HL-60 (cell line): ENCODE results near the gene NEDD4L.

Experiments
- DNase-seq, 2 experiments: peaks; one replicate each; pipeline ENCODE4 v3.0.0-alpha.2; 2010 to 2020; ENCODE audit warnings: low read depth in 1 of 2, low spot score in 1 of 2
- H3K27ac ChIP-seq: fragments of 250-450 bp; sonication (Bioruptor Pico); replicated peaks from 2 replicates; pipeline ENCODE4 v1.5.1; 2020; ENCODE audit warnings: mild to moderate bottlenecking, moderate library complexity
- H3K27me3 ChIP-seq: fragments of 250-450 bp; sonication (Bioruptor Pico); 2 replicates; pipeline ENCODE4 v1.5.1; 2021; ENCODE audit warnings: mild to moderate bottlenecking, moderate library complexity; ENCODE audit not compliant: insufficient read depth, poor library complexity, severe bottlenecking
- H3K4me3 ChIP-seq: replicated peaks from 2 replicates; pipeline ENCODE4 v1.5.1; 2011; ENCODE audit warnings: mild to moderate bottlenecking, control low read depth, low read length; ENCODE audit not compliant: insufficient read depth
- GABPA ChIP-seq: IDR thresholded peaks from 2 replicates; pipeline ENCODE4 v1.6.1; 2012; ENCODE audit warnings: low read depth
- POLR2AphosphoS5 ChIP-seq: IDR thresholded peaks from 2 replicates; pipeline ENCODE4 v1.6.1; 2012; ENCODE audit warnings: low read depth
- SPI1 ChIP-seq: IDR thresholded peaks from 2 replicates; pipeline ENCODE4 v1.6.1; 2012; ENCODE audit warnings: low read depth, mild to moderate bottlenecking, borderline replicate concordance
- TF ChIP-seq, protein P1 (sequence below): IDR thresholded peaks from 2 replicates; pipeline ENCODE4 v1.6.1; 2012; ENCODE audit warnings: low read depth; ENCODE audit not compliant: insufficient replicate concordance
- TF ChIP-seq, protein P2 (sequence below): IDR thresholded peaks from one replicate; pipeline ENCODE4 v1.5.1; 2011; ENCODE audit warnings: low read length, control low read depth, inconsistent platforms; ENCODE audit not compliant: insufficient read depth

Gene NEDD4L

DNA sequence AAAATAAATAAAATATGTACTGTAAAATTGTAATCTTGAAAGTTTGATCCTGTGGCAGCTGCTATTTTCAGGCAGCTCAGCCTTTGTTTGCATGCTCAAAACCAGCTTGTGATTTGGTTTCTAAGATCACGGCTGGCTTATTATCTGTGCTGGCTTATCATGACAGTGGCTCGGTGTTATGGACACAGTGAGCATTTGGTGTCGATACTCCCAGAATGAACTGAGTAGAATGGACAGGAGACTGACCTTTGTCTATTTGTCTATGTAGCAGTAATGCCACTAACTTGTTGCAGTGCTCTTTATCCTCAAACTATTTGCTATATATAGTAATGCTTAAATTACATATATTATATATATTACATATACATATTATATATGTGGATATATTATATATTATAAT is 58.8 kb downstream of the NEDD4L start:
- Histone ChIP-seq H3K27ac (no peak overlapping the region), H3K27me3 (peaks cover 8% of the 10 kb centered on the region), H3K4me3 (no peak overlapping the region)
- DNase-seq, result no peak
- TF ChIP-seq, protein P1, sequence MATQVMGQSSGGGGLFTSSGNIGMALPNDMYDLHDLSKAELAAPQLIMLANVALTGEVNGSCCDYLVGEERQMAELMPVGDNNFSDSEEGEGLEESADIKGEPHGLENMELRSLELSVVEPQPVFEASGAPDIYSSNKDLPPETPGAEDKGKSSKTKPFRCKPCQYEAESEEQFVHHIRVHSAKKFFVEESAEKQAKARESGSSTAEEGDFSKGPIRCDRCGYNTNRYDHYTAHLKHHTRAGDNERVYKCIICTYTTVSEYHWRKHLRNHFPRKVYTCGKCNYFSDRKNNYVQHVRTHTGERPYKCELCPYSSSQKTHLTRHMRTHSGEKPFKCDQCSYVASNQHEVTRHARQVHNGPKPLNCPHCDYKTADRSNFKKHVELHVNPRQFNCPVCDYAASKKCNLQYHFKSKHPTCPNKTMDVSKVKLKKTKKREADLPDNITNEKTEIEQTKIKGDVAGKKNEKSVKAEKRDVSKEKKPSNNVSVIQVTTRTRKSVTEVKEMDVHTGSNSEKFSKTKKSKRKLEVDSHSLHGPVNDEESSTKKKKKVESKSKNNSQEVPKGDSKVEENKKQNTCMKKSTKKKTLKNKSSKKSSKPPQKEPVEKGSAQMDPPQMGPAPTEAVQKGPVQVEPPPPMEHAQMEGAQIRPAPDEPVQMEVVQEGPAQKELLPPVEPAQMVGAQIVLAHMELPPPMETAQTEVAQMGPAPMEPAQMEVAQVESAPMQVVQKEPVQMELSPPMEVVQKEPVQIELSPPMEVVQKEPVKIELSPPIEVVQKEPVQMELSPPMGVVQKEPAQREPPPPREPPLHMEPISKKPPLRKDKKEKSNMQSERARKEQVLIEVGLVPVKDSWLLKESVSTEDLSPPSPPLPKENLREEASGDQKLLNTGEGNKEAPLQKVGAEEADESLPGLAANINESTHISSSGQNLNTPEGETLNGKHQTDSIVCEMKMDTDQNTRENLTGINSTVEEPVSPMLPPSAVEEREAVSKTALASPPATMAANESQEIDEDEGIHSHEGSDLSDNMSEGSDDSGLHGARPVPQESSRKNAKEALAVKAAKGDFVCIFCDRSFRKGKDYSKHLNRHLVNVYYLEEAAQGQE, result no peak
- TF ChIP-seq GABPA (no peak), SPI1 (no peak)

GRCh38 chr18:58103339-58103985 is 59.4 kb downstream of the NEDD4L start:
- H3K27ac ChIP-seq, result no peak overlapping the region
- DNase-seq, result no peak
- peaks cover 8% of the 10 kb centered on the region for H3K27me3 ChIP-seq
- H3K4me3 ChIP-seq, result no peak overlapping the region
- TF ChIP-seq, protein P2, sequence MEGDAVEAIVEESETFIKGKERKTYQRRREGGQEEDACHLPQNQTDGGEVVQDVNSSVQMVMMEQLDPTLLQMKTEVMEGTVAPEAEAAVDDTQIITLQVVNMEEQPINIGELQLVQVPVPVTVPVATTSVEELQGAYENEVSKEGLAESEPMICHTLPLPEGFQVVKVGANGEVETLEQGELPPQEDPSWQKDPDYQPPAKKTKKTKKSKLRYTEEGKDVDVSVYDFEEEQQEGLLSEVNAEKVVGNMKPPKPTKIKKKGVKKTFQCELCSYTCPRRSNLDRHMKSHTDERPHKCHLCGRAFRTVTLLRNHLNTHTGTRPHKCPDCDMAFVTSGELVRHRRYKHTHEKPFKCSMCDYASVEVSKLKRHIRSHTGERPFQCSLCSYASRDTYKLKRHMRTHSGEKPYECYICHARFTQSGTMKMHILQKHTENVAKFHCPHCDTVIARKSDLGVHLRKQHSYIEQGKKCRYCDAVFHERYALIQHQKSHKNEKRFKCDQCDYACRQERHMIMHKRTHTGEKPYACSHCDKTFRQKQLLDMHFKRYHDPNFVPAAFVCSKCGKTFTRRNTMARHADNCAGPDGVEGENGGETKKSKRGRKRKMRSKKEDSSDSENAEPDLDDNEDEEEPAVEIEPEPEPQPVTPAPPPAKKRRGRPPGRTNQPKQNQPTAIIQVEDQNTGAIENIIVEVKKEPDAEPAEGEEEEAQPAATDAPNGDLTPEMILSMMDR, result no peak
- TF ChIP-seq SPI1, result no peak
- no peak for TF ChIP-seq GABPA
- no peak for TF ChIP-seq POLR2AphosphoS5
- TF ChIP-seq, protein P1, result no peak

GRCh38 chr18:58104096-58104495 is 60.1 kb downstream of the NEDD4L start:
- H3K4me3 ChIP-seq, result no peak overlapping the region
- TF ChIP-seq GABPA, result no peak
- TF ChIP-seq, protein P2, result no peak
- TF ChIP-seq, protein P1, result no peak
- no peak for TF ChIP-seq SPI1
- 0 out of 2 replicates have a peak, but pooled peaks have one; percentile 24 for TF ChIP-seq POLR2AphosphoS5
- H3K27me3 ChIP-seq, result peaks cover 8% of the 10 kb centered on the region
- peak in 1 of 2 experiments; percentile 27 for DNase-seq
- H3K27ac ChIP-seq, result no peak overlapping the region
